ENCODE results near the gene MYH10.

GRCh38 chr17:8629371-8630226 is 926 bp downstream of the MYH10 start:
- TF ChIP-seq EZH2 (IDR thresholded peaks at IDR 0.05; ENCODE audit: borderline replicate concordance, low read length) (no peak), CTCF (IDR thresholded peaks at IDR 0.05; ENCODE audit: low read length) (no peak)

All from OCI-LY1 (cell line).